ENCODE measurements around the gene JAK1. TPM values are rescaled to one million over a fixed set of nuclear protein-coding genes. Genes with fewer than 3 reads are reported as not detected.

JAK1 gene
- total RNA-seq, 1 experiment from 2014 or later = 27.8 TPM

DNA sequence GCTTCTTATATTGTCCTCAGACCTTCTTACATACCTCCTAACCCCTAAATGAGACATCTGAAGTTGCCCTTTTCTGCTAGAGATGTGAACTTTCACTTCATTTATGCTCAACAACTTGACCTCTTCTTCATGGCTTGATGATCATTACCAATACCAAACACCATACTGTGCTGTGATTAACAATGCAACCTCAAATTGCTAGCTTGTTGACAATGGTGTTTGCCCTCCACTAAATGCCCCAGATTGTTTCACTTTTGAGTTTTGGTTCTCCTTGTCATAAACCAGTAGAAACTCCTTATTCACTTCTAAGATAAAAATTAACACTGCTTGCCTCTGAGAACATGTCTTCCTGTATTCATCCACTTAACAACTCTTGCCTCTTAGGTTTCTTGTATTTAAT is 5.6 kb downstream of the JAK1 start (continued):
- TF ChIP-seq, protein P1, sequence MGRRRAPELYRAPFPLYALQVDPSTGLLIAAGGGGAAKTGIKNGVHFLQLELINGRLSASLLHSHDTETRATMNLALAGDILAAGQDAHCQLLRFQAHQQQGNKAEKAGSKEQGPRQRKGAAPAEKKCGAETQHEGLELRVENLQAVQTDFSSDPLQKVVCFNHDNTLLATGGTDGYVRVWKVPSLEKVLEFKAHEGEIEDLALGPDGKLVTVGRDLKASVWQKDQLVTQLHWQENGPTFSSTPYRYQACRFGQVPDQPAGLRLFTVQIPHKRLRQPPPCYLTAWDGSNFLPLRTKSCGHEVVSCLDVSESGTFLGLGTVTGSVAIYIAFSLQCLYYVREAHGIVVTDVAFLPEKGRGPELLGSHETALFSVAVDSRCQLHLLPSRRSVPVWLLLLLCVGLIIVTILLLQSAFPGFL (CRISPR knock-in tag; IDR thresholded peaks at IDR 0.05; ENCODE audit: borderline replicate concordance) = no peak
- no peak for TF ChIP-seq ETV6 (CRISPR knock-in tag; IDR thresholded peaks at IDR 0.05)

DNA sequence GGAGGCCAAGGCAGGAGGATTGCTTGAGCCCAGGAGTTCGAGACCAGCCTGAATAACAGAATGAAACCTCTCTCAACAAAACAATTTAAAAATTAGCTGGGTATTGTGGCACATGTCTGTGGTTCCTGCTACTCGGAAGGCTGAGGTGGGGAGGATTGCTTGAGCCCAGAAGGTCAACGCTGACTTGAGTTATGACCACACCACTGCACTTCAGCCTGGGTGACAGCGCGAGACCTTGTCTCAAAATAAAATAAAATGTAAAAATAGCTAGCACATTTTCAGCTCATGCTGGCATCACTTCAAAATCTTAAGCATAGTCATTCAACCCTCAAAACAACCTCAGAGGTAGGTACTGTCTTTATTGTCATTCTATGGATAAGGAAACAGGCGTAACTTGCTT is 6.4 kb downstream of the JAK1 start:
- POLR2A ChIA-PET = no interaction called here
- H3K9me3 Mint-ChIP-seq = no peaks in the 10 kb centered on the region
- H3K27ac Mint-ChIP-seq = no peak overlapping the region
- CTCF ChIA-PET = interaction anchor here (1.1 kb wide), 1 partner anchor 500 kb away, joined by 3 read pairs; no protein-coding TSS in a partner anchor
- DNase-seq (ENCODE audit: low spot score) = no peak
- H3K27me3 Mint-ChIP-seq (ENCODE audit: low read depth) = peaks cover 17% of the 10 kb centered on the region
- no peaks in the 10 kb centered on the region for H3K36me3 Mint-ChIP-seq
- no peak for ATAC-seq
- peaks cover 29% of the 10 kb centered on the region for H3K4me1 Mint-ChIP-seq
- no peak overlapping the region for H3K4me3 Mint-ChIP-seq
- TF ChIP-seq CDX4 (CRISPR knock-in tag; IDR thresholded peaks at IDR 0.05; ENCODE audit: borderline replicate concordance) (no peak), MXD4 (CRISPR knock-in tag; IDR thresholded peaks at IDR 0.05; ENCODE audit: borderline replicate concordance) (no peak), ZBTB21 (CRISPR knock-in tag; IDR thresholded peaks at IDR 0.05; ENCODE audit: borderline replicate concordance) (no peak), HMGA2 (CRISPR knock-in tag; IDR thresholded peaks at IDR 0.05) (no peak), FOXP1 (CRISPR knock-in tag; IDR thresholded peaks at IDR 0.05; ENCODE audit: borderline replicate concordance) (no peak), CBFB (CRISPR knock-in tag; IDR thresholded peaks at IDR 0.05; ENCODE audit: low read depth) (no peak), JUN (CRISPR knock-in tag; IDR thresholded peaks at IDR 0.05) (no peak), ZBTB43 (CRISPR knock-in tag; IDR thresholded peaks at IDR 0.05) (no peak), GTF2I (CRISPR knock-in tag; conservative IDR thresholded peaks at IDR 0.05) (no peak)
- TF ChIP-seq, protein P2, sequence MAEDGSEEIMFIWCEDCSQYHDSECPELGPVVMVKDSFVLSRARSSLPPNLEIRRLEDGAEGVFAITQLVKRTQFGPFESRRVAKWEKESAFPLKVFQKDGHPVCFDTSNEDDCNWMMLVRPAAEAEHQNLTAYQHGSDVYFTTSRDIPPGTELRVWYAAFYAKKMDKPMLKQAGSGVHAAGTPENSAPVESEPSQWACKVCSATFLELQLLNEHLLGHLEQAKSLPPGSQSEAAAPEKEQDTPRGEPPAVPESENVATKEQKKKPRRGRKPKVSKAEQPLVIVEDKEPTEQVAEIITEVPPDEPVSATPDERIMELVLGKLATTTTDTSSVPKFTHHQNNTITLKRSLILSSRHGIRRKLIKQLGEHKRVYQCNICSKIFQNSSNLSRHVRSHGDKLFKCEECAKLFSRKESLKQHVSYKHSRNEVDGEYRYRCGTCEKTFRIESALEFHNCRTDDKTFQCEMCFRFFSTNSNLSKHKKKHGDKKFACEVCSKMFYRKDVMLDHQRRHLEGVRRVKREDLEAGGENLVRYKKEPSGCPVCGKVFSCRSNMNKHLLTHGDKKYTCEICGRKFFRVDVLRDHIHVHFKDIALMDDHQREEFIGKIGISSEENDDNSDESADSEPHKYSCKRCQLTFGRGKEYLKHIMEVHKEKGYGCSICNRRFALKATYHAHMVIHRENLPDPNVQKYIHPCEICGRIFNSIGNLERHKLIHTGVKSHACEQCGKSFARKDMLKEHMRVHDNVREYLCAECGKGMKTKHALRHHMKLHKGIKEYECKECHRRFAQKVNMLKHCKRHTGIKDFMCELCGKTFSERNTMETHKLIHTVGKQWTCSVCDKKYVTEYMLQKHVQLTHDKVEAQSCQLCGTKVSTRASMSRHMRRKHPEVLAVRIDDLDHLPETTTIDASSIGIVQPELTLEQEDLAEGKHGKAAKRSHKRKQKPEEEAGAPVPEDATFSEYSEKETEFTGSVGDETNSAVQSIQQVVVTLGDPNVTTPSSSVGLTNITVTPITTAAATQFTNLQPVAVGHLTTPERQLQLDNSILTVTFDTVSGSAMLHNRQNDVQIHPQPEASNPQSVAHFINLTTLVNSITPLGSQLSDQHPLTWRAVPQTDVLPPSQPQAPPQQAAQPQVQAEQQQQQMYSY (CRISPR knock-in tag; IDR thresholded peaks at IDR 0.05) = no peak
- TF ChIP-seq, protein P3, sequence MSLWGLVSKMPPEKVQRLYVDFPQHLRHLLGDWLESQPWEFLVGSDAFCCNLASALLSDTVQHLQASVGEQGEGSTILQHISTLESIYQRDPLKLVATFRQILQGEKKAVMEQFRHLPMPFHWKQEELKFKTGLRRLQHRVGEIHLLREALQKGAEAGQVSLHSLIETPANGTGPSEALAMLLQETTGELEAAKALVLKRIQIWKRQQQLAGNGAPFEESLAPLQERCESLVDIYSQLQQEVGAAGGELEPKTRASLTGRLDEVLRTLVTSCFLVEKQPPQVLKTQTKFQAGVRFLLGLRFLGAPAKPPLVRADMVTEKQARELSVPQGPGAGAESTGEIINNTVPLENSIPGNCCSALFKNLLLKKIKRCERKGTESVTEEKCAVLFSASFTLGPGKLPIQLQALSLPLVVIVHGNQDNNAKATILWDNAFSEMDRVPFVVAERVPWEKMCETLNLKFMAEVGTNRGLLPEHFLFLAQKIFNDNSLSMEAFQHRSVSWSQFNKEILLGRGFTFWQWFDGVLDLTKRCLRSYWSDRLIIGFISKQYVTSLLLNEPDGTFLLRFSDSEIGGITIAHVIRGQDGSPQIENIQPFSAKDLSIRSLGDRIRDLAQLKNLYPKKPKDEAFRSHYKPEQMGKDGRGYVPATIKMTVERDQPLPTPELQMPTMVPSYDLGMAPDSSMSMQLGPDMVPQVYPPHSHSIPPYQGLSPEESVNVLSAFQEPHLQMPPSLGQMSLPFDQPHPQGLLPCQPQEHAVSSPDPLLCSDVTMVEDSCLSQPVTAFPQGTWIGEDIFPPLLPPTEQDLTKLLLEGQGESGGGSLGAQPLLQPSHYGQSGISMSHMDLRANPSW (CRISPR knock-in tag; conservative IDR thresholded peaks at IDR 0.05; ENCODE audit: low read depth) = no peak

All from WTC11 (cell line).